Measurements from ENCODE around the gene PDE8B.

PDE8B gene

DNA sequence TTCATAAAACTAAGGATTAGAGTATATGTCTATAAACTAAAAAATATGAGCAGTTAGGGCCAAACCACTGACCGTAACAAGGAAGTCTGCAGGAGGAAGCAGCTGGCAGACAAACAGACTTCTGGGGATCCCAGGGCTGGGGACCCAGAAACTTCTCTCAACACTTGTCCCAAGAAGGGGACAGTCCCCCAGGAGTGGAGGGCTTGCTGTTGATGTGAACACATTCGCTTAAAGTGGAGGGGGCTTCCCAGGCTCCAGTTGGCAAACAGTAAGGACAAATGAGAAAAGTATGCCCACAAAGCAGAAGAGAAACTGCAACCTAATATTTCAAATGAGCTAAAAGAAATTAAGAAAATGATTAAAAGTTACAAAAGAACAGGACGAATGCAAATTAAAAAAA, 83.7 kb downstream of the PDE8B start:
- DNase-seq, result no peak

- DNase-seq, result no peak
Measured at GRCh38 chr5:77295863-77296378, 85.4 kb downstream of the PDE8B start.

DNA sequence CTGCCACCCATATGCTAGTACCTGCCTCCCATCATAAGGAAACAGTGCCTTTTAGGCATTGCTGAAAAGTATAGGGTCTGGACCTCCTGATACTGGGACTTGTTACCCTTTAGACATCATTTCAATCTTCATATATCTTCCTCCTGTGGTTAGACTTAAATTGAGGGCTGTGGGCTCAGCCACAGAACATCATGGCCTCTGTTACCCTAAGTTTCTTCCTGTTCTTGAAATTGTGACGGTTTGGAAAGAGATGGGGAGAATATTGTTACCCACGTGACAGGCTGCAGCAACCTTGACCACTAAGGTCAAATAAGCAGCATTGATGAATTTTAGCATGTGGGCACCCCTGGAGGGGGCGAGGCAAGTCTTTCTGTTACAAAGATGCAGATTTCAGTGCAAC, 87.7 kb downstream of the PDE8B start:
- DNase-seq, result no peak

GRCh38 chr5:77300451-77300850, 90.0 kb downstream of the PDE8B start:
- DNase-seq, result no peak

GRCh38 chr5:77301447-77301883, 91.0 kb downstream of the PDE8B start:
- DNase-seq, result no peak

DNA sequence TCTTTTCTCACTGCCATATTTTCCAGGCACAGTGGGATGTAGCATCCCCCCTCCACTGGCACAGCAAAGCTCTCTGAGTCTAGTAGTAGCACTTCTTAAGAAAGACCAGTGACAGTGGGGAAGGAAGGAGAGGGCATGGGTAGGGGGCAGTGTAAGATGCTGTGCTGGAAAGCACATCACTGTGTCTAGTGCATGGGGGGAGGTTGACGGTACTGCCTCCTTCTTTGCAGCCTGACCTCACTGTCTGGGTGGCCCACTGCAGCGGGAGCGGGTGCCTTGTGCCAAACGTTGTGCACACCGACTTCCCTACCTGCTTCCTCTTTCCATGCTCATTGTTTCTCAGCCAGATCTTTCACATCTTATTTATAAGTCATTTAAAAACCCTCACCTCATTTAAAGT, 91.8 kb downstream of the PDE8B start:
- no peak for DNase-seq

DNA sequence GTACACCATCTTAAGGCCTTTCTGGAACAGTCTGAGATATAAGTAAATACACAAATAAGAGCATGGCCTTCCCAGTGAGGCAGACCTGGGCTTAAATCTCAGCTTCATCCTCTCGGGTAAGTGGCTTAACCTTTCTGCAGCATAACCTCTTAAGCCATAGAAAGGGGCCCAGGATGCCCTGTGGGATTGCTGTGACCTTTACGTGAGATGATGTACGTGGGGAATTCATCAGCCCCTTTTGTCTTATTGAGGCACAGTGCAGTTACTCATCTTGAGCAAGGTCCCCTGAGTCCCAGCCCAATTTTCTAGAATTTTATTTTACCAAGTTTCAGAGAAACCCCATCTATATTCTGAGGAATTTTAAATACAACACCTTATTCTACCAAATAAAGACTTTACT, 92.2 kb downstream of the PDE8B start:
- DNase-seq, result no peak

DNA sequence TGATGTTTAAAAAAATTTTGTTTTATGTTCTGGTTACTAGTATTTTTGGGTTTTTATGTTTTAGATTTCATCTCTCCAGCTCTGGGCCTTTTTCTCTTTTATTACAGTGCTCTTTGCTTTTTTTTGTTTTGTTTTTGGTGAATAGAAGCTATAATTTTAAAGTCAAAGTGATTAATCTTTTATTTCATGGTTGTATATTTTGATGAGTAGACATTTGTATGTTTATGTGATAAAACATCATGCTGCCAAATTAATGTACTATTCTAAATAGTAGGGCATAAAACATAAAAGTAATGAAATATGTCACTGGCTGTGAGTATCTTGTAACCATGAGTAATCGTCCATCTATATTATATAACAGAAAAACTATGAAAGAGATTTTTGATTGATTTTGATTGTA, 93.9 kb downstream of the PDE8B start:
- no peak for DNase-seq

GRCh38 chr5:77305222-77305846, 94.9 kb downstream of the PDE8B start:
- no peak for DNase-seq

GRCh38 chr5:77305956-77306355, 95.5 kb downstream of the PDE8B start:
- DNase-seq, result no peak

DNA sequence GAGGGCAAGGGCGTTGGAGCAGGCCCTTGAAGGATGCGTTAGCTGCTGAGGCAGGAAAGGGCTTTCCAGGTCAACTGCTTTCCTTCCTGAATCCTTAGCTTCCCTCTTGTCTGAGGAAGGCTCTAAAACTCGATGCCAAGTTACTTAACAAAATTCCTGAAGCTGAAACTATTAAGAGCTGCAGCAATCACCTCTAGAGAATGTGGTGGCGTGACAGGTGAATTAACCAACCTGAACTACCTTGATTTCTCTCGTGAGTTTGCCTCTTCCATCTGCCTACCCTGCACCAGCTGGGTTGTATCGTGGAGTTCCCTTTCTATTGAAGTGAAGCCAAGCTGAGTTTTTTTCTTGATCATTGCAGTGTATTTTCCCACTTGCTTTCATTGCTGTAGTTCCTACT, 96.1 kb downstream of the PDE8B start:
- no peak for DNase-seq

DNA sequence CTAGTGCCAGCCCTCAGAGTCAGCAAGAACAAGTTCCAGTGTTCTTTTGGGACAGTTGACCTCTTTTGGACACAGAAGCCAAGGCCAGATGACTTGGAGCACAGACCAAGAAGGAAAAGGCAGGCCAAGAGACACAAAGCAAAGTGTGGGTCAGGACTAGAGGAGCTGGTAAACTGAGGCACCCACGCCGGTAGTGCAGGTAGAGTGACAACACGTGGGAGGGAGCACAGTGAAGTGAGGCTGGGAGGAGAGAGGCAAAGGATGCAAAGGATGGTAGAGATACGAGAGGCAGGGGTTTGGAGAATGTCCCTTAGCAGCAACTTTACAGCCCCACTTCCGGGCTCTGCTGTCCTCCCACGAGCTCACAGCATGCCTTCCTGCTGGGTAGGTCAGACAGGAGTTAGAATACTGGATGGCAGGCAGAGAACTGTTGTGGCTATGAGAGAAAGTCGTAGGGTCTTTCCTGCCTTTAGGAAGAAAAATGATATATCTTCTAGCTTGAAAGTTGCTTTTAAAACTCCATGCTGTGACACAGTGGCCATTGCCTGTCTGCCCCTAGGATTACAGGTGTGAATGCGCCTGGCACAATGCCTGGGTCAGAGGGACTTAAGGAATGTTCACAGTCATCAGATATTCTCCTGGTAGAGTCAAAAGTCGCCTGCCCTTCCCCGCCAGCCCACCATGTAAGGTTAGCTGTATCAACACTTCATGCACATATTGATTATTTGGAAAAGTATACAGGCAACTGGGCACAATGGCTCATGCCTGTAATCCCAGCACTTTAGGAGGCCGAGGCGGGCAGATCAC, 97.9 kb downstream of the PDE8B start:
- no peak for DNase-seq

DNA sequence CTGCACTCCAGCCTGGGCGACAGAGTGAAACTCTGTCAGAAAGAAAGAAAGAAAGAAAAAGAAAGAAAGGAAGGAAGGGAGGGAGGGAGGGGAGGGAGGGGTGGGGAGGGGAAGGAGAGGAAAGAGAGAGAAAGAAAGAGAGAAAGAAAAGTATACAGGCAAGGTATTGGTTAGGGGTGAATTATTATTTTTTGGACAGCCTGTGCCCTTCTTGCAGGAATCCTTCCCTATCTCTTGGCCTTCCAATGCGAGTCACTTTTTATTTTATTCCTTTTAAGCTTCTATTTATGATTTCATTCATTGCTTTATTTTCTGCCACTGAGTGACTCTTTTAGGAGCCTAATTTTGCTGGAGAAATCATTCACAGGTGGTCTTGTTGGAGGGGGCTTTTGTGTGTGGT, 98.7 kb downstream of the PDE8B start:
- DNase-seq, result no peak

DNA sequence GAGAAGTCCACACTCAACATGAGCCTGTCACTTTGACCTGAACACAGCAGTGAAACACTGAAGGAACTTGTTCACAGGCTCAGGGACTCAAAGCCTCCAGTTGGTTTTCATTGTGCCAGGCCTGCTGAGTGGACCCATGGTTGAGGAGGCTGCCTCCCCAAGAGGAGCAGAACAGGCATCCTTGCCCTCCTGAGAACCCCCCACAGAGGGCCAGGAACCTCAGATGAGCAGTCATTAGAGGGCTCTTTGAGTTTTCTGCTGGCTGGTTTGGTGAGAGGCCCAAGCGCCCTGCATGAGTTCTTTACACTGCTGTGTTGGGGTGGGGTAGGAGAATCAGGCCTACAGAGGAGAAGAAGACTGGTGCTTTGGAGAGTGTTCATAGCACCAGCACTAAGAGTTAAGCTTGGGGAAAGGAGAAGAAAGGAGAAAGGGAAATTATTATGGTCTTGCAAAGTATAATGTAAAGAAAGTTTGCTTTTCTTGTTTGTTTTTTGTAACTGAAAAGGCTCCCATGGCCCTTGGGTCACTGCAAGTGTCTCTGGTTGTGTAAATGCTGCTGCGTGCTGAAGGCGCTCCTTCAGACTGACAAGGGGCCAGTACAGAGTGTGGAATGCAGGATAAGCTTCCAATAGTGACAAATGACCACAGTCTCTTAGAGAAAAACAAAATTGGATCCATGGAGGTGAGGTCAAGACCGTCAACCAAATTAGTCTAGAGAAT, 100.2 kb downstream of the PDE8B start:
- DNase-seq, result no peak

DNA sequence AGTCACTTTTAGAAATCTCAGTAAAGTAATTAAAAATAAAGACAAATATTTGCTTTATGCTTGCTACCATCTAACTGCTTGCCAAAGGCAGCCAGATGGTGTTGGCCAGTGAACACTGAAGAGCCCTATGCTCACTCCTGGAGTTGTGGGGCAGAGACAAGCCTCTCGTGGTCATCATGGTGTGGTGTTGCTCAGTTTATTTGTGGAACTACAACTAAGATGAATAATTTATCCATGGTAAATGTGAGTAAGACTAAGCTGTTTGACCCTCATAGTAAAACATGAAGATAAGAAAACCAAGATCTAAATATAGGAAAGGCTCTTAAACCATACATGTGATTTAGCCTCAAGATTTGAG, 100.7 kb downstream of the PDE8B start:
- DNase-seq, result no peak

GRCh38 chr5:77312413-77312812, 101.9 kb downstream of the PDE8B start:
- DNase-seq, result no peak

DNA sequence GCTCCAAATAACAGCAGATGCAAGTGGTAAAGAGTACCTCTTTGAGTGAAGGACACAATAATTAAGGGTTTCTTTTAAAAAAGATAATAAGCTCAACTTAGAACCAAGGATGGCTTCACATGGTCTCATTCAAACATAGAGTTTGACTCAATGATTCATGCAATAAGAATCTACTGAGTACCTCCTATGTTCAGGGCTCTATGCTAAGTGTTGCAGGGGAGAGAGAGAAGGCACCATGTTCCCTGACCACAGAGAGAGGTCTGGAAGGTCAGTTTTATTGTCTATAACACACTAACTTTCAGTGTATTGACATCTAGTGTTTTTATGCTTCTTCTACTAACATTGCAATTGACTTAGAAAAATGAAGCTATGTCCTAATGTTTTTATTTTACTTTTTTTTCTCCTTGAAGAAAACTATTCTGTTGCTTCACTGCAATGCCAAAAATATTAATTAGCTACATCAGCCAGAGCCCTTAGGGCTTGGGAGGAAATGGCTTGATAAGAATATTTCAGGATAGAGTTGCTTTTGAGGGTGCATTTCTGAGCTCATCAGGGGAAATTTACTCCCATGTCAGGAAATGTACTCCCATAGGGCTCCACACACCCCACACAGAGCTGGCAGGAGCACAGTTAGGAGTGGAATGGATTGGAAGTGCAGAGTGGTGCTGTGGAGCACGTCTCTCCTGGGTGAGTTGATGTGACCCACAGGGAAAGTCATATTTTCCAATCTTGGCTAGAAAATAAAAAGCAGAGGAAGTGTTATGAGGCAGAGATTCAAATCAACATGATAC, 106.6 kb downstream of the PDE8B start:
- no peak for DNase-seq

DNA sequence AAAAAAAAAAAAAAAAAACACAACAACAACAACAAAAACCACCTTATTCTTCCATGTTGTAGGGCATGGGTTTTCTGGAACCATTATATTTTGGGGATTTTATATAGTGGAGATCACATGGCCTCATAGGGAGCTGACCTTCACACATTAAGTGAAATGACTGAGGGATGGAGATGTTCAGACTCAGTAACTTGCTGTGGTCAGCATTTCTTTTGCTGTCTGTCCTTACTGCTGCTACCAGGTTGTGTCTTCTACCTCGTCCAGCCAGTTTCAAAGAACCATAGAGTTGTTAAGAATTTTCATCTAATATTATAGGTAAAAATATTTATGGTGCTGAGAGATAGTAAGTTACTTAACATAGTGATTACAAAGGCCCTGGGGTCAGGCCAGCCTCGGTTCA, 107.6 kb downstream of the PDE8B start:
- no peak for DNase-seq

GRCh38 chr5:77319117-77319804, 108.8 kb downstream of the PDE8B start:
- no peak for DNase-seq

DNA sequence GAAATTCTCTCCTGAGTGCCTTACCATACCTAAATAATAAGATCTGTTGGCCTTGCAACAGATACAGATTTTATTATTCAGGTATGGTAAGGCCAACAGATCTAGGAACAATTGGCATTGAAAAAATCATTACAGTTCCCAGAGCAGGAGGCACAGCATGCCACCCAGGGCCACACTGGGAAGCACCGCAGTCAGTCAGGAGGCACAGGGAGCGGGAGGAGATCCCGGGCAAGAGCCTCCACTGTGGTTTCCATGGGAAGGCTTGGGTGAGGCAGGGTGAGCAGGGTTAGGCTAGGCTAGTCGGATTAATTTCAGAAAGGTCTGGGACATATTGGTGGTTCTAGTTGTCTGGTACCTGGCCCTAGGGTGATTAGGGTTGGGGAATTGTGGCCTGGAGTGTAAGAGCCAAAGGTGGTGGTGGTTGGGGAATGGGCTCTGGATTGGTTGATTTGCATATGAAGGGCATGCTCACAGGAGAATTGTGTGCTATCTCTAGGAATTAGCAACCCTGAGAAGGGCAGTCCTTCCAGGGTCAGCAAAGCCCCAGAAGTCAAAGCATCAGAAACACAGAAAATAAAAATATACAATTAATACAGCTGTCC, 111.4 kb downstream of the PDE8B start:
- DNase-seq, result no peak

GRCh38 chr5:77322406-77322805, 111.9 kb downstream of the PDE8B start:
- no peak for DNase-seq

DNA sequence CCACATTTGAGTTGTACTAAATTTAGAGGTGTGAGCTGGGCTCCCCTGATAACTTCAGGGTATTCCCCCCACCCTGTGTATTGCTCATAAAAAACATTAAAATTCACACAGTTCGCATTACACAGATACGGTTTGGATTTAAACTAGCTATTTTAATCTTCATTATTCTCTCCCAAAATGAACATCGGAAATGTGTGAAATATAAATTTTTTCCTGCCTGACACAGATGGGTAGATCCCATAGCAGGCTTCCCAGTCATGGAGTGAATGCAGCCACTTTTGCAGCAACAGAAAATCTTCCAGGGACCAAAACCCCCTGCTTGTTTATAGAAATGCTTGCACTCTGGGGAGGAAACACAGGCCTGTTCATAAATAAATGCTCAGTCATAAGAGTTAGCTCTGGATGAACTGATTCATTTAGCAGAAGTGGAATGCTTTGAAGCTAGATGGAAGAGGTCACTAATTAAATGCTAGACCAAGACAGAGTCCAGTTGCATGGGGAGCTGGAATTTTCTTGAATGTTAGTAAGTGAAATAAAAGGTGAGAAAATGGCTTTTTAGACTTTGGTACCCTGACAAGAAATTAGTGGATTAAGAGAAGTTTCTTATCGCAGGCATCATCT, 115.6 kb downstream of the PDE8B start:
- no peak for DNase-seq

All from NCI-H187 treated with DMSO at 0.1 percent for 48 hours (cell line).